Measurements from ENCODE around the gene ARMC10.
"Not testable (repeated sequence)": the region's sequence is repeated elsewhere in the genome, so short reads cannot be mapped to it uniquely, and the experiment has no call there.

The ARMC10 gene

GRCh38 chr7:103097041-103097440 lies 22.1 kb downstream of the ARMC10 start:
- no peak overlapping the region for H3K4me3 ChIP-seq (ENCODE audit: low read depth, low read length)
- no peak for DNase-seq (ENCODE audit: low read depth)
- TF ChIP-seq CTCF (conservative IDR thresholded peaks at IDR 0.05; ENCODE audit: low read depth, low read length) = no peak

GRCh38 chr7:103100348-103100747 lies 25.4 kb downstream of the ARMC10 start:
- no peak for TF ChIP-seq CTCF (conservative IDR thresholded peaks at IDR 0.05; ENCODE audit: low read depth, low read length)
- no peak overlapping the region for H3K4me3 ChIP-seq (ENCODE audit: low read depth, low read length)
- DNase-seq (ENCODE audit: low read depth) = no peak

GRCh38 chr7:103101543-103101942 lies 26.6 kb downstream of the ARMC10 start:
- H3K4me3 ChIP-seq (ENCODE audit: low read depth, low read length) = no peak overlapping the region
- no peak for DNase-seq (ENCODE audit: low read depth)
- TF ChIP-seq CTCF (conservative IDR thresholded peaks at IDR 0.05; ENCODE audit: low read depth, low read length) = no peak

GRCh38 chr7:103106005-103106702 lies 31.2 kb downstream of the ARMC10 start:
- TF ChIP-seq CTCF (conservative IDR thresholded peaks at IDR 0.05; ENCODE audit: low read depth, low read length) = no peak
- DNase-seq (ENCODE audit: low read depth) = peak; percentile 55
- peak overlapping the region; percentile 25 for H3K4me3 ChIP-seq (ENCODE audit: low read depth, low read length)

- DNase-seq (ENCODE audit: low read depth); H3K4me3 ChIP-seq (ENCODE audit: low read depth, low read length): not testable (repeated sequence)
Observed at GRCh38 chr7:103106703-103107070, 31.7 kb downstream of the ARMC10 start.

GRCh38 chr7:103113164-103113563 lies 38.2 kb downstream of the ARMC10 start:
- TF ChIP-seq CTCF (conservative IDR thresholded peaks at IDR 0.05; ENCODE audit: low read depth, low read length) = no peak
- H3K4me3 ChIP-seq (ENCODE audit: low read depth, low read length) = no peak overlapping the region
- DNase-seq (ENCODE audit: low read depth) = peak; percentile 76

GRCh38 chr7:103114576-103115008 lies 39.7 kb downstream of the ARMC10 start:
- DNase-seq (ENCODE audit: low read depth) = no peak
- H3K4me3 ChIP-seq (ENCODE audit: low read depth, low read length) = no peak overlapping the region
- TF ChIP-seq CTCF (conservative IDR thresholded peaks at IDR 0.05; ENCODE audit: low read depth, low read length) = no peak
